H1 (cell line): ENCODE measurements around the gene RPL22L1.

Experiments
- EP300 ChIP-seq, 2 experiments: IDR thresholded peaks; 1 replicate in 1 of 2; 2 replicates in 1 of 2; pipeline ENCODE4 v1.6.1; 2011 to 2012; ENCODE audit warnings: low read depth in 2 of 2, low read length in 2 of 2, mild to moderate bottlenecking in 2 of 2, borderline replicate concordance in 1 of 2, inconsistent platforms in 1 of 2, moderate library complexity in 1 of 2
- POLR2AphosphoS5 ChIP-seq: IDR thresholded peaks from 2 replicates; pipeline ENCODE4 v1.6.1; 2011; ENCODE audit warnings: low read depth, low read length
- POU5F1 ChIP-seq: IDR thresholded peaks from 2 replicates; pipeline ENCODE4 v1.6.1; 2011; ENCODE audit warnings: low read depth, mild to moderate bottlenecking, low read length, moderate library complexity

GRCh38 chr3:170899455-170899854 lies 29.5 kb upstream of the RPL22L1 start:
- TF ChIP-seq POLR2AphosphoS5 (no peak), POU5F1 (no peak), EP300 (IDR thresholded peaks at IDR 0.05; ENCODE audit: borderline replicate concordance in 1 of 2, low read depth in 2 of 2, low read length in 2 of 2) (no peak)
